GM19468 (cell line): ENCODE measurements around the gene OPALIN.

Source experiments
- ATAC-seq: cut with Tn5 transposase; IDR thresholded peaks from one replicate; pipeline ENCODE4 v1.9.1; 2021; ENCODE audit warnings: mild to moderate bottlenecking, moderate library complexity, moderate number of reproducible peaks; ENCODE audit not compliant: unreplicated experiment; ENCODE audit errors: extremely low read depth

Gene OPALIN, protein sequence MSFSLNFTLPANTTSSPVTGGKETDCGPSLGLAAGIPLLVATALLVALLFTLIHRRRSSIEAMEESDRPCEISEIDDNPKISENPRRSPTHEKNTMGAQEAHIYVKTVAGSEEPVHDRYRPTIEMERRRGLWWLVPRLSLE

DNA sequence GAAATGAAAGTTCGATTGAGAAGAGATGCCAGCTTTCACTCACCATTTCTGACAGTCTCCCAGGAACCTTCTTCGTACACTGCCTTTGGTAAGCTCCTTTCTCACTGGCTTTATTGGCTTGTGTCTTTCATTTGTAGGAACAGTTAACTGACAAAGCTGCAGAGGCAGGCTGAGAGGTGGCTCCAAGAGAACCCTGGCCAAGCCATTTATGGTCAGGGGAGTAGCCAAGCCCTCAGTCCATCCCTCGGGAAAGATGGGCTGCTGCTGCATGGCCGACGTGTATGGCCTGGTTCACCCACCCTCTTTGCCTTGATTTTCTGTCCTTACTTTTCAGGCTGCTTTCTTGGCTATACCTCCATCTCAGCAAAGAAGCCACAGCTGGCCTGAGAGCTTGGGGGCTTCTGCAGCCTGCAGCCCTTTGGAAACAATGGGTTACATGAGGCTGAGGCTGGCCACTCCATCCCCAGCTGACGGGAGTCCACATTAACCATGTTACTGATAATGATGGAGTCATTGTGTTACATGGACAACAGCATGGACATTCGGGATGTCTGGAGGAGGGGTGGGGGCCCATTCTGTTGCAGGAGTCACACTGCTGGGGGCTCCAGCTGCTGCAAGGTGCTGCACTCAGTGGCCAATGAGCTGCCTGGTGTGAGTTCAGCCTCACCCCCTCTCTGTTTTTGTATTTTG is at the start of gene OPALIN:
Gene OPALIN (minus strand): TSS at position 152 of the 690 bp plus-strand sequence. CDS start 106 bp downstream, at position 46.
- ATAC-seq = no peak

DNA sequence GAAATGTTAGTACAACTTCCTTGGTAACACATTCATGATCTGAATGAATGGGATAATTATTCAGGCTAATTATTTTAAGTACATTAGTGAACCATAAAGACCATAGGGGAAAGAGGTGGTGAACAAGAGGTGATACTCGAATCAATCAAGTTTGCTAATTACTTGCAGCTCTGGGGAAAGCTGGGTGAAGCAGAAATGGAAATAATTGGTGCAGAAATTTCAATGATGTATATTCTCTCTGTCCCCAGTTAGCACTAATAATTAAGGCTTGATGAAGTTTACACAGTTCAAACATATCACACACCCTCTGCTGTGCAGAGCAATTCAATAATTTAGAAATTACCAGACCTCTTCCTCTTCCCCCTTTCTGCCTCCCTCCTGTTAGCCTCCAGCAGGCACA is 49.4 kb upstream of the OPALIN start:
- no peak for ATAC-seq

DNA sequence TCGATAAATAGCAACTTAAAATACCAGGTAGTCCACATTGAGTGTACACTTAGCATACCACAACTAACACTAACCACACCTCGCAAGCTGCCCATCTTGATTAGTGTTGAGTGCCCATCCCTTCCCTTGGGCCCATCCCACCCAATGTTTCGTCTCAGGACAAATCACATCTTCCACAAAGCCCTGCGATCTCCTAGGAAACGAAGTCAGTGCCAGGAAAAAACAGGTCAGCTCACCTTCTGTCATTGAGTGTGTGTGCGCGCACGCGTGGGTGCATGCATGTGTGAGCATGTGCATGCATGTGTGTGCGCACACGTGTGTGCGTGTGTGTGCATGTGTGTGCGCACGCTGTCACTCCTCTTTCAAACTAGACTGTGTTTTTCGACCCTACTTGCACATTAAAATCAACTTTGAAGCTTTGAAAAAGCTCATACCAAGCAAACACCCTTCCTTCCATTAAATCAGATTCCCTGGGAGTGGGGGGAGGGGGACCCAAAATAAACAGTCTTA is 48.8 kb upstream of the OPALIN start:
- no peak for ATAC-seq

DNA sequence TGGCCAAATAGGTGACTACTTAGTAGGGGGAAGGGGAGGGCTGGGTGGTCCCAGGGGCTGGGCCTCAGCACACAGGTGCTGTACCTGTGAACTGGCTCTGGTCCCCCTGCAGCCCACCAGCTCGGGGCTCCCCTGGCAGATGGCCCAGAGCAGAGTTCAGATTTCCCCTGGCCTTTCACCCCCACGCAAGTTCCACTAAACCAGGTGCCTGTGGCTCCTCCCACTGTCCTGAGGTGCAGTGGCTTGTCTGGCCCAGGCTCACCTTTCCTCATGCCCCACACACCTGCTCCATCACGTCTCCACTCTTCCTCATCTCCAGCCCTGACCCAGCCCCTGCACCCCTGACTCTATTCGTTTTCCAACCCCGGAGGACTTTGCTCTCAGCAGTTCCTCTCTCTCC is 47.3 kb upstream of the OPALIN start:
- ATAC-seq = no peak

DNA sequence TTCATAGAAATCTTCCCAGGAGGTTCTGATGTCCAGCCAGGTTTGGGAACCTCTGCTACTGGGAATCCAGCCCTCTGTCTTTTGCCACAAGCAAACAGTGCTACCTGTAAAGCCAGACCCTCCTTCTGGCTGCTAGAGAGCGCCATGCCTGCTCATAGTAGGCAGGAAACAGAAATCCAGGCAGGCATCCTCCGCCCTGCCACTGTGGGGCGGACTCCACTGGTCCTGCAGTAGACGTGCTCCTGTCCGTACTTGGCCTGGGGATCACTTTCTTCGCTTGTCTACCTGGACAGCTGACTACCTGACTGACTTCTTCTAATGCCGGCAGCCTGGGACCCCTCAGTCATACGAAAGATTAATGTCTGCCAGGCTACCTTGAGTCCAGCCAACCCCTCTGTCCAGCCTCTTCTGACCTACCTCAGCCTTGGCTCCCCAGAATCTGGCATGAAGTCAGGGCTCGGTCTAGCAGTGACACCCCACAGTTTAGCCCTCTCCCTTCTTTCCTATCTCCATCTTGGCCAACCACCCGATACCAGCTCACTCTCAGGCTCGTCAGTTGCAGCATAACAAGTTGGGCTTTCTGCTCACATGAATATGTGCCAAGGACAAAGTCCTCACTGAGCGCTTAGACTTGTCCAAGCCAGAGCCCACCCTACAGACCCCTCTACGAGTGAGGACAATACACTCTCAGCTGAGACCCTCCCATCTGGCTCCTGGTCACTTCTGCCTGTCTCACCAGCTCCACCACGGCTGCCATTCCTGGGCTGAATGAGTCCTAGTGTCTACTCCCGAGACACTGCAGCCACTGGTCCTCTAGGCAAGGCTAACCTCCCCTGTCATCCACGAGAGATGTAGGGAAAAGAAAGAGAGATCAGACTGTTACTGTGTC is 43.9 kb upstream of the OPALIN start:
- no peak for ATAC-seq

DNA sequence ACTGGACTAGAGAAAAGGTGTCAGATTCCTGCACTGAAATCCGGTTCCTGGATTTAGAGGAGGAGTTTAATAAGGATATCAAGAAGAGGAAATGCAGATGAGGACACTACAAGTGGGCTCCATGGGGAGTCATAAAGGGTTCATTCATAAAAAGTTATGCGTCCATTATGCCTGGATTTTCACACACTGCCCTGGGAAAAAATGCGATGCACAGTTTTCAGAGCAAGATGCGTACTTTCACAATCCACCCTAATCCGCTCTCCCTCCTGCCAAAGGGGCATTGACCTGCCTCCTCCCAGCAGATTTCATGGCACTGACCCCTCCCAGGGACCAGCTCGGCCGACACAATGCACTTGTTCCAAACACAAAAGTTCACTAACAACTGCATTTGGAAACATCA is 42.2 kb upstream of the OPALIN start:
- ATAC-seq = no peak

DNA sequence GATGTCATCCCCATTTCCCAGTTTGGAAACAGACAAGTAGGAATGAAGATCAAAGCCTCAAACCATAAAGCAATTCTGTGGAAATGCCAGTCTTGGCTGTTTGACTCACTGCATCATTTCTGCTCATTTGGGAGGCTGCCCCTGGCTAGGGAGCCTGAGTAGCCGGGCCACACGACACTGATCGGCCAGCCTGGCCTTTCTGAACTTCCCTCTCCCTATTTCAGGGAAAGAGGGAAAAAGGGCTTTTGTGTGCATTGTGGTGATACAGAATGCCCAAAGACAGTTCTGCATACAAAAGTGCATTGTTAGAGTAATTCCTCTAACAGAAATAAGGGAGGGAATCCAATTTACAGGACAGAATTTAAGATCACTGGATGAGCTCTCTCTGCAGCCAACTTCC is 41.7 kb upstream of the OPALIN start:
- no peak for ATAC-seq

DNA sequence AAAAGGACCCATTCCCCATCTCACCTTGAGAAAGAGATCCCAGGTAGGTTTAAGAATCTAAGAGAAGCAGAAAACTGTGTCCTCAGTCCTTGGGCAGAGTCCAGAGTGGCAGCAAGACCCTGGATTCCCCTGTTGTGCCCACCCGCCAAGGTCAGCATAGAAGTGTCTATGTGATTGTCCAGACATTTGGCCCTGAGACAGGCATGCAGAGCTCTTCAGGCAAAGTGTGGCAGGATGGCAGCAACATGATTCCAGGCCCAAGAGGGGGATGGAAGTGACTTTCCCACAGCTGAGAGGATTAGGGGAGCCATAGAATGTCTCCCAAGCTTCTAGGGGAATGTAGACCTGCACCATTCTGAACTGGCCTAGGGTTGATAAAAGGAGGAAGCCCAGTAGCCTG is 39.1 kb upstream of the OPALIN start:
- ATAC-seq = no peak

DNA sequence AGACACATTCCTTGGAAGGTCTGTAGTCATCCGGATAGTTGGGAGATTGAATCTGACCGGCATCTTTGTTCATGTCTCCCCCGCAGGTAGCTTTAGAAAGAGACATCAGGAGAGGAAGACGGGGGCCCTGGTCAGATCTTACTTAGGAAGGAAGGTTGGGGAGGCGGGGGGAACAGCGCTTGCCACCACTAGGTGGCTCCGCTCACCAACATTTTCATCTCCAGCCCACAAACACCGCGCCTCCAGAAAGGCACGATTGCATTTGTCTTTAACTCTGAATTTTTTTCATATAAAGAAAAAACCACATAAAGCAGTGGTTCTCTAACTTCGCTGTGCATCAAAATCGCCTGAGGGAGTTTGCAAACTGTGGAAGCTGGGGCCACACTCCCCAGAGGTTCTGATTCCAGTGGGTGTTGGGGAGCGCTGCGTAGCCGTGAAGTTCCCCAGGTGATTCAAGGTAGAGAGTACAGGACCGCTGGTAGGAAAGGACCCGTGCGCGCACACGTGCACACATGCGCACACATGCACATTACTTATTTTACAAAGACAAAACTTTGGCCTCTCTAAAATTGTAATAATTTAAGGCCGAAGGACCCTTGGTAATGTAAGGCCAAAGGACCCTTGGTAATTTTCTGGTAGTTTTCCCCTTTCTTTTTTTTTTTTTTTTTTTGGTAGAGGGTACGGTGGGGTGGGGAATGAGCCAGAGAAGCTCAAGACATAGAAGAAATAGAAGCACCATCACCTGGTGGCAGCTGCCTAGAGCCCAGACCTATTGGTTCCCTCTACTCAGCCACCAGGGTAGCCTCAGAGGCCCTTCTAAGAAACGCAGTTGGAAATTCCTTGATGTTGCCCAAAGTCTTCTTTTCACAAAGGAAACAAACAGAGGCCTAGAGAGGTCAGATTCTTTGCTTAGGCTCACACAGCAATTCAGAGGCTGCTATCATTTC is 37.4 kb upstream of the OPALIN start:
- ATAC-seq = no peak

DNA sequence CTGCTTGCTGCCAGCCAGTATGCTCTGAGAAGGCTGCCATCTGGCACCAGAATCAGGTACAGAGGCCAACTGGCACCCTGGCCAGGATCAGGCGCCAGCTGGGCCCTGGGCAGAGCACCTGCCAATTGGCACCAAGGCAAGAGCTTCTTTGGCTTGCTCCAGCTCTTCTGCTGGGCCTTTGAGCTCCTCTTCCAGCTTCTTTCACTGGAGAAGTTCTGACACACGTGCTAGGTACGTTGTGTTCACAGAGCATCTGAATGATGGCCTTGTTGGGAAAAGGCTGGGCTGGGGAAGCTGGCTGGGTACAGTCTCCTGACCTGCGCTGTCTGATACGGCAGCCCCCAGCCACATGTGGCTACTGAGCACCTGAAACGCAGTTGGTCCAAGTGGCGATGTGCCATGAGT is 31.7 kb upstream of the OPALIN start:
- no peak for ATAC-seq

DNA sequence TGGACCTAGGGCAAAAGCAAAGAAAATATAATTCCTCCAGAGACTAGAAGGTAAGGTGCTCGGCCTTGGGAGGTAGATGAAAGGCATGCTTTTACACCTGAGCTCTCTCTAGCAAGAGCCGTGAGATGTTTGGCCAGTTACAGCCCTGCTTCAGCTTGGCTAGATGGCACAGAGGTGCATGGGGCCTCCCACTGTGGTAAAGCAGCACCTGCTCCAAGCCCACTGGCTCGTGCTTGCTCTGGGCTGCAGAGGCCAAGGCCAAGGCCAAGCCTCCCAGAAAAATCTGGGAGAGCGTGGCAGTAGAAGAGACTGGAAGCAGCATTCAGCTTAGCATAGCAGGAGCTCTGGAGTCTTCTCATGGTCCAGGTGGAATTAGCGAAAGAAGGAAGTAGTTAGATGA is 31.0 kb upstream of the OPALIN start:
- no peak for ATAC-seq

DNA sequence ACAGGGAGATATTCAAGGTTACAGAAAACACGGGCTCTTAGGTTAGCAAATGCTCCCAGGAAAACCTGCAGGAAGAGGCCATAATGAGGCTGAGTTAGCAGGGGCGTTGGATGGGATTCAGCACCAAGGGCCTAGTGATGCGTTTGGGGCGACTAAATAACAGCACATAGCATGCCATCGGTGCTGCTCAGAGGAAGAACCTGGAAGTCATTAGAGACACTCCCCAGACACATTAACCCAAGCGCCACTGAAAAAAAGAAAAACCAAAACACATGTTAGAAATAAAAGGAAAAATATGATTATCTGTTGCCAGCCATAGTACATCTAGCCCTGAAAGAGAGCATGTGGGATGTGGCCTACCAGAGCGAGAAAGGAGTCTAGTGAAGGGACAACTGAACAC is 28.8 kb upstream of the OPALIN start:
- ATAC-seq = no peak

DNA sequence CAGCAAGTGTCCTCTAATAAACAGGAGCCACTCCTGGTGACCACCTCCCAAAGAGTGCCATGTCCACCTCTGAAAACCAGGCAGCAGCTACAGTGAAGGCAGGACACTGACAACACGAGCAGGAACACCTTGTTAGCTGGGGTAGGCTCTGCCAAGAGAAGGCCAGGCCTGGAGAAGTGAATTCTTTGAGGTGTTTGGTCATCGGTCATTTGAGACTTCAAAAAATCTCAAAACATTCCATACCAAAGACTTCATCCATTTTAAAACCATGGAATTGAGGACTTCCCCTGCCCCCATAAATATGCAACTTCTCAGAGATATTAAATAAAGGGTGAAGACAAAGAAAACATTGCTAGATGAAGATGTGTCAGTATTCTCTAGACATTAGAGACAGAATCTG is 28.4 kb upstream of the OPALIN start:
- no peak for ATAC-seq

DNA sequence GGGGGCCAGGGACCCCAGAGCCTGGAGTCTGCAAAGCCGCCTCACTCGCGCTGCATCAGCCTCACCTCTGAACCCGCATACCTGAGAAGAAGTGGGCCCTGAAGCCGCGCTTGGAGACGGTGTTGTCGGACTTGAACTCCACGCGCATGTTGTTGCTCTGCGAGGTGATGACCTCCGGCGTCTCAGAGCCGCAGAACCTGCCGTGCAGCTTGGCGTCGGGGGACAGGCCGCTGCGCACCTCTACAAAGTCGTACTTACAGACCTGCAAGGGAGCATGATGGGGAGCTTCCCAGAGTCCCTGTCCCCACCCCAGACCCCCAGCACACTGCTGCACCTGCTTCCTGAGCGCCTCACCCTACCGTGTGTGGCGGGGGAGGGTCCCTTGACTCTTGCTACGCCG is 25.7 kb upstream of the OPALIN start:
- no peak for ATAC-seq

DNA sequence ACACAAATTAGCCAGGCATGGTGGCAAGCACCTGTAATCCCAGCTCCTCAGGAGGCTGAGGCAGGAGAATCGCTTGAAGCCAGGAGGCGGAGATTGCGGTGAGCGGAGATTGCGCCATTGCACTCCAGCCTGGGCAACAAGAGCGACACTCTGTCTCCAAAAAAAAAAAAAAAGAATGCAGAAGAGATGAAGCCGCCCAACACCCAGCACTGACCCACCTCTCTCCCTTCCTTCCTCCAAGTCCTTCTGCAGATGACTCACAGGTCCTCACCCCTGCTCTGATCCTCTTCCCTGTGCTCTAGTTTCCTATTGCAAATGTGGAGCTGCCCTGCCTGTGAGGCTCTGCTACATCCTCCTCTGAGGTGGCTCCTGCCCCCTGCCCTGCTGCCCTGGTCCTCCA is 22.0 kb upstream of the OPALIN start:
- no peak for ATAC-seq

DNA sequence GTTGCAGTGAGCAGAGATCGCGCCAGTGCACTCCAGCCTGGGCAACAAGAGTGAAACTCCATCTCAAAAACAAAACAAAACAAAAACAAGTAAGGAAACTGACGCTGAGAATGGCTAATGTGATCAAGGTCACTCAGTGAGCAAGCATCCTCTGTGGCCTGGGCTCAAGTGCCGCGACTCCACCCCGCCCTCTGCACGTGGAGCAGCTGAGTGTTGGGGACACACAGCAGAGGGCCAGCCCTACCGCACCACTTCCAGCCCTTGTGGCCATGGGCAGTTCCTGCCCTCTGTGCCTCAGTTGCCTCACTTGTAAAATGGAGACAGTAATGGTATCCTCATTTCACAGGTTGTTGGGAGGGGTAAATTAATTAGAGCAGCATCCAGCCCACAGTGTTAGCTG is 21.0 kb upstream of the OPALIN start:
- ATAC-seq = no peak

DNA sequence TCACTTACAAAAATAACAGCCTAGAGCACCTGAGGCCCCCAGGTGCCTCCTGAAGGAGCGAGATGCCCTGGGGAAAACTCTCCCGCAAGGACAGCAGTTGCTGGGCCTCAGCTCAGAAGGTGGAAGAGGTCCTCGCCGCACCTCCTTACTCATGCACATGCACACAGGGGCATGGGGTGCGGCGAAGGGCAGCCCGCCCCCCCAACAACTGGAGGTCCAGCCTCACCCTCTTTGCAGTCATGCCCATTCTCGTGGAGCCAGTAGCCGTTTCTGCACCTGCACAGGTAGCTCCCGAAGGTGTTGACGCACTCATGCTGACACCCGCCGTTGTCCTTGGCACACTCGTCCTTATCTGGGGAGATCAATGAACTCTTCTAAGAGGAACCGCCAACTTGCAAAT is 19.9 kb upstream of the OPALIN start:
- no peak for ATAC-seq

DNA sequence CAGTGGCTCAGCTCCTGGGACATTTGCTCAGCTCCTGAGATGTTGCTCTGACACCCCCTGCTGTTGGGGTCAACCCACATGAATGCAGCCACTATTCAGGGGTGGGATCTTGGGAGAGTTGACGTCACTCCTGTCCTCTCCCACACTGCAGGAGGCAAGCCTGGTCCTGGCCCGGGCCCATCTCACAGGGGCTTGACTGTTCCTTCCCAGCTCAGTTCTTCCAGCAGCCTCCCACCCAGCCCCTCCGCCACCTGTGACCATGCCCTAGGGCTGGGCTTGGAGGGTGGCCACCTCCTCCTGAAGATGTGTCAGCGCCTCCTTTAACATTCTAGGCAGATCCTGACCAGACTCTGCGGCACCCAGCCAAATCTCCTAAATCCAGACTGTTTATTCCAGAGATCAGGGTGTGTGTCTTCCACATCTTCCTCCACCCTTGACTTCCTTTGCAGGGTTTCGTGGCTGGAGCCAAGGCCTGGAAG is 19.1 kb upstream of the OPALIN start:
- no peak for ATAC-seq

DNA sequence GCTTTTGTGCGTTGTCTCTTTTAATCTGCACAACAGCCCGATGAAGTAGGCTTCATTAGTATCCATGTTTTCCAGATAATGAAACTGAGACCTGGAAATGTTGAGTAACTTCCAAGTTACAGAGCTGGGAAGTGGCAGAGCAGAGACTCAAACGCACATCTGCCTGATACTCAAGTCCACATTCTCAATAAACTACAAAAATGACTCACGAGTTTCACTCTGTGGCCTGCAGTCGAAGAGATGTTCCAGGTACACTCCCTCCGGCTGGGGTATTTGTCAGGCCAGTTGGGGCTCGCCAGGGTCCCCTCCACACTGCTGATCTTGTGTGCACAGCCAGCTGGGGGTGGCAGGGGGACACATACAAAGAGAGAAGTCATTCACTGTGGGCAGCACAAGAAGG is 17.7 kb upstream of the OPALIN start:
- ATAC-seq = no peak
